Nephron progenitor cell (in vitro differentiated cells): ENCODE data around the gene SLC2A6.

Experiments used
- DNase-seq: peaks from one replicate; pipeline ENCODE4 v3.0.0; 2021
- H3K27ac Mint-ChIP-seq: 2 replicates; pipeline ENCODE4 v1.8.0; 2021; ENCODE audit warnings: mild to moderate bottlenecking, moderate library complexity, mixed read lengths
- H3K27me3 Mint-ChIP-seq: 2 replicates; pipeline ENCODE4 v1.8.0; 2021; ENCODE audit warnings: mild to moderate bottlenecking, low read depth, mixed read lengths; ENCODE audit not compliant: poor library complexity
- H3K36me3 Mint-ChIP-seq: 2 replicates; pipeline ENCODE4 v1.8.0; 2021; ENCODE audit warnings: low read depth, mixed read lengths
- H3K4me1 Mint-ChIP-seq: 2 replicates; pipeline ENCODE4 v1.8.0; 2021; ENCODE audit warnings: mixed read lengths
- H3K4me3 Mint-ChIP-seq: 2 replicates; pipeline ENCODE4 v1.8.0; 2021; ENCODE audit warnings: mild to moderate bottlenecking, moderate library complexity, mixed read lengths
- H3K9me3 Mint-ChIP-seq: 2 replicates; pipeline ENCODE4 v1.8.0; 2021; ENCODE audit warnings: mild to moderate bottlenecking, moderate library complexity, mixed read lengths
- TF ChIP-seq, protein P1 (sequence below): fragments of 200-600 bp; sonication (generic); IDR thresholded peaks from 2 replicates; pipeline ENCODE4 v1.5.0; 2021; ENCODE audit warnings: antibody characterized with exemption

Gene SLC2A6

GRCh38 chr9:133478851-133479711 lies at the start of gene SLC2A6:
TSS of gene SLC2A6 (minus strand) at chr9:133479099. CDS start at chr9:133479059, 40 bp downstream.
- peak within 1 kb of the TSS; percentile 68 for H3K27ac Mint-ChIP-seq
- H3K9me3 Mint-ChIP-seq: no peaks in the 10 kb centered on the region
- H3K4me1 Mint-ChIP-seq: peaks cover 23% of the 10 kb centered on the region
- TF ChIP-seq, protein P1, sequence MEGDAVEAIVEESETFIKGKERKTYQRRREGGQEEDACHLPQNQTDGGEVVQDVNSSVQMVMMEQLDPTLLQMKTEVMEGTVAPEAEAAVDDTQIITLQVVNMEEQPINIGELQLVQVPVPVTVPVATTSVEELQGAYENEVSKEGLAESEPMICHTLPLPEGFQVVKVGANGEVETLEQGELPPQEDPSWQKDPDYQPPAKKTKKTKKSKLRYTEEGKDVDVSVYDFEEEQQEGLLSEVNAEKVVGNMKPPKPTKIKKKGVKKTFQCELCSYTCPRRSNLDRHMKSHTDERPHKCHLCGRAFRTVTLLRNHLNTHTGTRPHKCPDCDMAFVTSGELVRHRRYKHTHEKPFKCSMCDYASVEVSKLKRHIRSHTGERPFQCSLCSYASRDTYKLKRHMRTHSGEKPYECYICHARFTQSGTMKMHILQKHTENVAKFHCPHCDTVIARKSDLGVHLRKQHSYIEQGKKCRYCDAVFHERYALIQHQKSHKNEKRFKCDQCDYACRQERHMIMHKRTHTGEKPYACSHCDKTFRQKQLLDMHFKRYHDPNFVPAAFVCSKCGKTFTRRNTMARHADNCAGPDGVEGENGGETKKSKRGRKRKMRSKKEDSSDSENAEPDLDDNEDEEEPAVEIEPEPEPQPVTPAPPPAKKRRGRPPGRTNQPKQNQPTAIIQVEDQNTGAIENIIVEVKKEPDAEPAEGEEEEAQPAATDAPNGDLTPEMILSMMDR: no peak
- peaks cover 8% of the 10 kb centered on the region for H3K27me3 Mint-ChIP-seq
- no peaks in the 10 kb centered on the region for H3K36me3 Mint-ChIP-seq
- peak within 1 kb of the TSS; percentile 76 for H3K4me3 Mint-ChIP-seq
- peak; percentile 93 for DNase-seq

DNA sequence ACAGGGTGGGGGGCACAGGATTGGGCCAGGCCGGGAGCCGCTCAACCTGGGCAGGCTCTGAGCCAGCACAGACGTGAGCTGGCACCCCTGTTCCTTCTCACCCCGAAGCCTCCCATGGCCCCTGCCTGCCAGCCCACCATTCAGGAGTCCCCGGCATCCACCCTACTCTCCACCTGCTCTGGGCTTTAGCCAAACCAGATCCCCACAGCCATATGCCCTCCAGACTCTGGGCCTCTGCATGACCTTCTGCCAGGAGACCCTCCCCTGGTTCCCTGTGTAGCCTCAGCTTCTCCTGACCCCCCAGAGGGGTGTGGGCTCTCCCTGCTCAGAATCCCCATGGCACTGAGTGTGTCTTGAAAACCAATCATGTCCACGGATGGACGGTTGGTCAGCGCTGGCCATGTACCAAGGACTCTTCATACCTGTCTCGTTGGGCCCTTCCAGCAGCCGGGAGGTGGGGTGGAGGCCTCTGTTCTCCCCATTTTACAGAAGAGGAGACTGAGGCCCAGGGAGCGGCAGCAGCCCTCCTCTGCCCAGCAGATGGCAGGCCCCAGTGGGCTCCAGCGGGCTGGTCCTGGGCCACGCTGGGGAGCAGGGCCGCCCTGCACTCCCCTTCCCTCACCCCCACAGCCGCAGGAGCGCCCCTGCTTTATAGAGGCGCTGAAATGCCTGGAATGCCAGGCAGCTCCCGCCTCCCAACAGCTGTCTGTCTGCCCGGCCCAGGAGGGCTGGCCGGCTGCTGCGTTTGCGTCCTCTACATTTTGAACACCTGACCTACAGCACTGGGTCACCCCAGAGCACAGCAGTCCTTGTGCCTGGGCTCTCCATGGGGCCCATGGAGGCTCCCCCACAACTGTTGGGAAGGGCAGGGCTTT lies 49.3 kb upstream of the SLC2A6 start:
- Mint-ChIP-seq H3K9me3 (no peaks in the 10 kb centered on the region), H3K4me3 (no peak overlapping the region), H3K4me1 (peaks cover 85% of the 10 kb centered on the region), H3K27me3 (peaks cover 6% of the 10 kb centered on the region), H3K27ac (no peak overlapping the region), H3K36me3 (no peaks in the 10 kb centered on the region)
- DNase-seq: no peak
- TF ChIP-seq, protein P1: no peak

DNA sequence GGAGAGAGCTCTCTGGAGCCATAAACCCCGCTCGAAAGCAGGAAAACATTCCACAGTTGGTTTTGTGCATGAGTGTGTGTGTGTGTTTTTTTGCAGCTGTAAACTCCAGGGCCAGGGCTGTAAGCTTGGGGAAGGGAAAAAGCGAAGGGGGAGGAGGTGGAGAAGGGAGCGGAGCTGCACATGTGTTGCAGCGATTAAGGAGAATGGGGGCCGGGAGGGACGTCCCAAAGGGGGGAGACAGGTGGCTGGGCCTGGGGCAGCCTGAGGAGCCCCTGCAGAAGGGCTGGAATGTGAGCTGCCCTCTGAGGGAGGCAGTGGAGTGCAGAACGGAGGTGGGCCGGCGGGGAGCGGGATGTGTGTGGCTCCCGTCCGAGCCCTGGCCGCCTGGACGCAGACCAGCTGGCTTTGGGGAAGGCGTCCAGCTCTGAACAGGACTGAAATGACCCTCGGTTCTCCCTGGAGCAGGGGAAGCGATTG lies 48.6 kb upstream of the SLC2A6 start:
- no peak overlapping the region for H3K27ac Mint-ChIP-seq
- no peaks in the 10 kb centered on the region for H3K9me3 Mint-ChIP-seq
- TF ChIP-seq, protein P1: no peak
- peak; percentile 56 for DNase-seq
- H3K4me1 Mint-ChIP-seq: peaks cover 85% of the 10 kb centered on the region
- H3K36me3 Mint-ChIP-seq: no peaks in the 10 kb centered on the region
- H3K4me3 Mint-ChIP-seq: peak overlapping the region; percentile 26
- H3K27me3 Mint-ChIP-seq: peaks cover 6% of the 10 kb centered on the region

DNA sequence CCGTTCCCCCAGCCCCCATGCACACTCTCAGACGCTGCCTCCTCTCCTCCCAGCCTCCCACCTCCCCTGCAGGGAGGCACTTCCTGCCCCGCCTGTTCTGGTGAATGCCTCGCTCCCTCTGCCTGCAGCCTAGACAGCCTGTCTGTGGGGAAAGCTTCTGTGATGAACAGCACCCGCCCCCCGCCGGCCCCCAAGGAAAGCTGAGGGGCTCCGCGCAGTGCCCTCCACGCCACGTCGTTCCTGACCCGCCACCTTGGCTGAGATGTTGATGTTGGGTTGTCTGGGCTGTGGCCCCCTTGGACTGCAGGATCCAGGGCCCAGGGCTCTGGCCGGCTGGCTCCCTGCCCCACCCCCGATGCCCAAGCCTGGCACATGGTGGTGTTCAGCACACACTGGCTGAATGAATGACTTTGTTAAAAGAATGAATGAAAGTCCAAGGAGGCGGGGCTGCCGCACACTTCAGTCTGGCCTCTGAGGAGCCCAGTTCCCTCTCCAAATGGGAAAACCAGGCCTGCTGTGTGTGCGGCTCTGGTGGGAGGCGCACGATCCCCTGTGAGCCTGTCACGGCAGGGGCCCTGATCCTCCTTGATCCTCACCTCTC lies 47.9 kb upstream of the SLC2A6 start:
- H3K9me3 Mint-ChIP-seq: no peaks in the 10 kb centered on the region
- peak overlapping the region; percentile 52 for H3K4me3 Mint-ChIP-seq
- peaks cover 81% of the 10 kb centered on the region for H3K4me1 Mint-ChIP-seq
- H3K27ac Mint-ChIP-seq: peak overlapping the region; percentile 19
- peaks cover 6% of the 10 kb centered on the region for H3K27me3 Mint-ChIP-seq
- TF ChIP-seq, protein P1: no peak
- DNase-seq: peak; percentile 48
- H3K36me3 Mint-ChIP-seq: no peaks in the 10 kb centered on the region

GRCh38 chr9:133525677-133526076 lies 46.8 kb upstream of the SLC2A6 start:
- no peak overlapping the region for H3K27ac Mint-ChIP-seq
- H3K4me3 Mint-ChIP-seq: peak overlapping the region; percentile 2
- peaks cover 9% of the 10 kb centered on the region for H3K27me3 Mint-ChIP-seq
- H3K4me1 Mint-ChIP-seq: peaks cover 86% of the 10 kb centered on the region
- no peaks in the 10 kb centered on the region for H3K9me3 Mint-ChIP-seq
- DNase-seq: no peak
- TF ChIP-seq, protein P1: no peak
- no peaks in the 10 kb centered on the region for H3K36me3 Mint-ChIP-seq
